T-helper 2 cell treated with Interferon-gamma antibody and Interleukin-4, amounts not matched to agents 5 μg/mL and 100 μg/mL, for 36 hours (primary cell): Measurements from ENCODE around the gene WSB2.
A peak's percentile ranks its signal among the peaks of the same experiment; 100 is the strongest.

Experiments used
- DNase-seq: peaks from one replicate; pipeline ENCODE4 v3.0.0; 2021; ENCODE audit warnings: low spot score
- H3K27ac Mint-ChIP-seq: one replicate; pipeline ENCODE4 v1.8.0; 2021; ENCODE audit warnings: mild to moderate bottlenecking, mixed read lengths
- H3K27me3 Mint-ChIP-seq: one replicate; pipeline ENCODE4 v1.8.0; 2021; ENCODE audit warnings: low read depth, mixed read lengths
- H3K36me3 Mint-ChIP-seq: one replicate; pipeline ENCODE4 v1.8.0; 2021; ENCODE audit warnings: low read depth, mixed read lengths
- H3K4me1 Mint-ChIP-seq: one replicate; pipeline ENCODE4 v1.8.0; 2021; ENCODE audit warnings: low read depth, mixed read lengths
- H3K4me3 Mint-ChIP-seq: one replicate; pipeline ENCODE4 v1.8.0; 2022; ENCODE audit warnings: mild to moderate bottlenecking, moderate library complexity, mixed read lengths
- H3K9me3 Mint-ChIP-seq: one replicate; pipeline ENCODE4 v1.8.0; 2021; ENCODE audit warnings: mixed read lengths

Gene WSB2

DNA sequence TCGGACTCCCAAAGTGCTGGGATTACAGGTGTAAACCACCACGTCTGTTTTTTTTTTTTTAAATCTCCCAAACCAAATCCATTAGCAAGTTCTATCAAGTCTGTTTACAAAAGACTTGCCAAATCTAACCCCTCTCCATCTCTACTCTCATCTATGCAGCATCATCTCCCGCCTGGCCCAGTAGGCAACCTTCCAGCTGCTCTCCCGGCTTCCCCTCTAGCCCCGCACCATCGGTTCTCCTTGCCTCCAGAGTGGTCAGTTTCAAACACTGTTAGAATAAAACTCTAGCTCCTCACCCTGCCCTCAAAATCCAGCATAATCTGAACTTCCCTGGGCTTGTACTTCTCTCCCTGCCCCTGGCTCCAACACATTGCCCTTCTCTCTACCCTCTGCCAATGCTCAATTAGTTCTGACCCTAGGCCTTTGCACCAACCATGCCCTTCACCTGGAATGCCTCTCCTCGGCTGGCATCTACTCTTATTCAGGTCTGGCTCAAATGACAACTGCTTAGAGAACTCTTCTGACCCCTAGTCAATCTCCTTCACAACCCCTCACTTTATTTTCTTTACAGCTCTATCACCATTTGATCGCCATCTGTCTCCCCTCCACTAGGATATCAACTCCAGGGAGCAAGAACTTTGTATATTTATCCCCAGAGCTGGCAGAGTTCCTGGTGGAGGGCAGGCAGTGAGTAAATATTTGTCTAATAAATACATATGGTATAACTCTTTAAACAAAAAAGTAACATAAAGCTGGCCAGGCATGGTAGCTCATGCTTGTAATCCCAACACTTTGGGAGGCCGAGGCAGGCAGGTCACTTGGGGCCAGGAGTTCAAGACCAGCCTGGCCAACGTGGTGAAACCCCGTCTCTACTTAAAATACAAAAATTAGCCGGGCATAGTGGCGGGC, 4.9 kb downstream of the WSB2 start:
- H3K9me3 Mint-ChIP-seq, result no peaks in the 10 kb centered on the region
- peaks cover 36% of the 10 kb centered on the region for H3K4me1 Mint-ChIP-seq
- peak overlapping the region; percentile 0 for H3K27ac Mint-ChIP-seq
- peaks cover 18% of the 10 kb centered on the region for H3K36me3 Mint-ChIP-seq
- H3K4me3 Mint-ChIP-seq, result no peak overlapping the region
- H3K27me3 Mint-ChIP-seq, result no peaks in the 10 kb centered on the region
- no peak for DNase-seq

DNA sequence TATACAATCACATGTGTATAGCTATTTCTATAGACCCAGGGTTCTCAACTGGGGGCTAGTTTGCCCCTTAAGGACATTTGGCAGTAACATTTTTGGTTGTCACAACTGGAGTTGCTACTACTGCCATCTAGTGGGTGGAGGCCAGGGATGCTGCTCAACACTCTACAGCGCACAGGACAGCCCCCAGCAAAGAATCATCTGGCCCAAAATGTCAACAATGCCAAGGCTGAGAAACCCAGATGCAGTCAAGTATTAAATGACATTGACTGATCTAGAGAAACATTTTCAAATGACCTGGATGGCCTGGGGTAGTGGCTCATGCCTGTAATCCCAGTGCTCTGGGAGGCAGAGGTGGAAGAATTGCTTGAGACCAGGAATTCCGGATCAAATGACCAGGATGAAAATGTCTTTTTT, 5.8 kb downstream of the WSB2 start:
- DNase-seq, result peak; percentile 69
- H3K4me1 Mint-ChIP-seq, result peaks cover 34% of the 10 kb centered on the region
- no peak overlapping the region for H3K4me3 Mint-ChIP-seq
- H3K27me3 Mint-ChIP-seq, result no peaks in the 10 kb centered on the region
- H3K9me3 Mint-ChIP-seq, result no peaks in the 10 kb centered on the region
- H3K36me3 Mint-ChIP-seq, result peaks cover 22% of the 10 kb centered on the region
- peak overlapping the region; percentile 65 for H3K27ac Mint-ChIP-seq

DNA sequence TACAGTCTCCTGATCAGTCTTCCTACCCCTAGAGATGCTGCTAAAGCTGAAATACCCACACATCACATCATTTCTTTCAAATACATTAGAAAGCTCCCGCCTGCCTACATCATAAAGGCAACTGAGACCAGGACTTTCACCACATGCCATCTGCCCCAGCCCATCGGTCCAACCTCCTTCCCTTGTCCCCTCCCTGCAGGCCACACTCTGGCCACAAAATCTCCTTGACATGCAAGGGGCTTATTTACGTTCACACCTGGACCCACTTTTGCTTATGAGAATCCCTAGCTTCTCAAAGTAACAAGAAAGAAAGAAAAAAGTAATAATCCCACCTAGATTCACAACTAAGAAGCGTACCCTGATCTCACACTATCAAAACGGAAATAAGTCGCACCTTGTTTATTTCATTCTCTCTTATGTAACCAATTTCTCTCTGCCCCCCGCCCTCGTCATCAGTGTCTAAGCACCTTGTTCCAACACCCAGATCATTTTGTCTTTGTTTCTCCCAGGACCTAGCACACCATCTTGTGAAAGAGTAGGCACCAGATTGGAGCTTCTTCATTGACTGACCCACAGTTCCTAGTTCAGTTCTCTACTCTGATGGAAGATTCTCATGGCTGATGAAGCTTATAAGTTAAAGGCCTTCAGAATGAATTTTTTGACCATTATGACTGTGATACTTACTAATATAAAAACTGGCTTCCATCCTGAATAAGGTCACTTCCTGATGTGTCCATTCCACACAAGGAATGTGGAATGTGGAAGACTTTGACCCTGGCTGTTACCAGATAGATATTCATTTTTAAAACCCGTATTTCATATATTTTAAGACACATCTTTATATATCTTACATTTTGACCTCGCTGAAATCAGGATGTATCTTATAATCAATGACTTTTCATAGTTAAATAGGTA, 7.7 kb downstream of the WSB2 start:
- Mint-ChIP-seq H3K27me3 (no peaks in the 10 kb centered on the region), H3K27ac (peak overlapping the region; percentile 55), H3K36me3 (peaks cover 33% of the 10 kb centered on the region), H3K4me1 (peaks cover 27% of the 10 kb centered on the region), H3K4me3 (no peak overlapping the region), H3K9me3 (no peaks in the 10 kb centered on the region)
- DNase-seq, result no peak

DNA sequence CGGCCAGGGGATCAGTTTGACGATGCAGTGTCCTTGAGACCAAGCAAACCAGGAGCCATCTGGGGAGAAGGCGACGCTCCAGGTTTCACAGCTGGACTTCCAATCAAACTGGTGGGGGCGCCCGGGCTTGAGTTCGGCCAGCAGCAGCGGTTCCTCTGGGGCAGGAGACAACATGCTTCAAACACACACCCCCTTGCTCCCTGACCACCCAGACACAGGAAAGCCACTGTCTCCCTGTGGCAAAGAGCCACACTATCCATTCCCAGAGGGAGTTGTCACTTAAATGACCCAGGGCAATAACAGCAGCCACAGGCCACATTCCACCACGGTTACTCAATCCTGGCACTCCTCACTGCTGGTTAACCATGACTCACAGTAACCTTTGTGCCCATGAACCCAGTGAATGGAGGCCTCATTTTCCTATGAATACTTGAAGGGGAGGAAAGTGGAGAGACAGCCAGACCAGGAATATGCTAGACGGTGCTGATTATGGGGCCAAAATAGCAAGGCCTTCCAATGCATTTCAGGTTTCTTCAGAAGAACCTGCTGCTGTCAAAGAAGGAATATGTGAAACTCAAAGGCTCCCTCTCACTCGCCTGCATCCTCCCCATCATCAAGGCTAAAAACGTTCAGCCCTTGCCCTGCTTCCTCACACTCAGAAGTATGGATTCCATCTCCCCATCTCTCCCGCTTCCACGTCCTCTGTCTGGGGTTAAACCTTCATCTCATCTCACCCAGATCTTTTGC, 8.5 kb downstream of the WSB2 start:
- peaks cover 27% of the 10 kb centered on the region for H3K4me1 Mint-ChIP-seq
- H3K9me3 Mint-ChIP-seq, result no peaks in the 10 kb centered on the region
- no peaks in the 10 kb centered on the region for H3K27me3 Mint-ChIP-seq
- DNase-seq, result peak; percentile 64
- H3K36me3 Mint-ChIP-seq, result peaks cover 33% of the 10 kb centered on the region
- no peak overlapping the region for H3K4me3 Mint-ChIP-seq
- H3K27ac Mint-ChIP-seq, result peak overlapping the region; percentile 55

DNA sequence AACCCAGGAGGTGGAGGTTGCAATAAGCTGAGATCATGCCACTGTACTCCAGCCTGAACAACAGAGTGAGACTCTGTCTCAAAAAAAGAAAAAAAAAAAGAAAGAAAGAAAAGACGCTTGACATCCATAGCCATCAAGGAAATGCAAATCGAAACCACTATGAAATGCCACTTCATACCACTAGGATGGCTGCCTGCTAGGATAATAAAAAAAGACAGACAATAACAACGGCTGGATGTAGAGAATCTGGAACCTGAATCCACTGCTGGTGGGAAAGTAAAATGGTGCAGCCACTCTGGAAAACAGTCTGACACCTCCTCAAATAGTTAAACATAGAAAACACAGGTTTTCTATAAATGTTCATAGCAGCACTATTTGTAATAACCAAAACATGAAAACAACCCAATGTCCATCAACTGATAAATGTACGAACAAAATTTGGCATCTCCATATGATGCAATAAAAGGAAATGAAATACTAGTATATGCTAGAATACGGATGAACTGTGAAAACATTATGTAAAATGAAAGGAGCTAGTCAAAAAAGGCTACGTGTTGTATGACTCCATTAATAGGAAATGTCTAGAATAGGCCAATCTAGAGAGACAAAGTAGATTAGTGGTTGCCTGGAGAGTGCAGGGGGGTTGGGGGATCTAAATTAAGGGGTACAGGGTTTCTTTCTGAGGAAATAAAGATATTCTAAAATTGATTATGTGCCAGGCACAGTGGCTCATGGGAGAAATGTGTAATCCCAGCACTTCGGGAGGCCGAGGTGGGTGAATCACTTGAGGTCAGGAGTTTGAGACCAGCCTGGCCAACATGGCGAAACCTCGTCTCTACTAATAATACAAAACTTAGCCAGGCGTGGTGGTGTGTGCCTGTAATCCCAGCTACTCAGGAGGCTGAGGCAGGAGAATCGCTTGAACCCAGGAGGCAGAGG, 9.7 kb downstream of the WSB2 start:
- no peaks in the 10 kb centered on the region for H3K27me3 Mint-ChIP-seq
- peak overlapping the region; percentile 11 for H3K27ac Mint-ChIP-seq
- H3K4me1 Mint-ChIP-seq, result peaks cover 27% of the 10 kb centered on the region
- peaks cover 35% of the 10 kb centered on the region for H3K36me3 Mint-ChIP-seq
- H3K9me3 Mint-ChIP-seq, result no peaks in the 10 kb centered on the region
- H3K4me3 Mint-ChIP-seq, result no peak overlapping the region
- no peak for DNase-seq

DNA sequence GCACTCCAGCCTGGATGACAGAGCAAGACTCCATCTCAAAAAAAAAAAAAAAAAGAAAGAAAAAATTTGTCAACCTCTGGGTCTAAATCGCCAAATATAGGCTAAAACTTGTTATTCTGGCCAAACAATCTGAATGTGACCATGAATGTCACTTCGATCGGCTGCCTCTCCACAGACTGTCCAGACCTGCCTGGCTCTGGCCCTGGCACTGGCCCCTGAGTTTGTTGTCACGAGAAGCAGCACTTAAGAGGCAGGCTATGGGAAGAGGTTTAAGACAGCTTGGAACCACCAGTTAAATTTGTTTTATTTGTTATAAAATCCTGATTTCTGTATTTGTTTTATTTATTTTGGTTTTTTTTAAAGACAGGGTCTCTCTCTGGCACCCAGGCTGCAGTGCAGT, 14.5 kb downstream of the WSB2 start:
- peaks cover 64% of the 10 kb centered on the region for H3K36me3 Mint-ChIP-seq
- H3K4me3 Mint-ChIP-seq, result no peak overlapping the region
- DNase-seq, result no peak
- H3K27ac Mint-ChIP-seq, result no peak overlapping the region
- peaks cover 28% of the 10 kb centered on the region for H3K4me1 Mint-ChIP-seq
- no peaks in the 10 kb centered on the region for H3K9me3 Mint-ChIP-seq
- H3K27me3 Mint-ChIP-seq, result no peaks in the 10 kb centered on the region

DNA sequence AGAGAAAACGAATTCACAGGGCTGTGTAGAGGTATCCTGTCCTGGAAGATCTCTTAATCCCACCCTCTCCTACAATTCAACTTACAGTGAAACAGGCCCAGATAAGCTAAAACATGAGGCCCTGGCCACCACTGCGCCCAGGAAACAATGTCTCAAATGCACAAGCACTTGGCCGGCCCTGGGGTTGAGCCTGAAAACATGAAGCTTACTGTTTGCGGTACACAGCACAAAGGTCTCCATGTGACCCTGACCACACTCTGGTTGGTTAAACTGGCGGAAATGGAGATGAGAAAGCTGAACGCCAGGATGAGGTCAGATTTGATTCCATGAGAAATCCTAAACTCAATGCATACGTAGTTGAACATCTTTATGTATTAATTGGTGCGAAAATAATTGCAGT, 16.4 kb downstream of the WSB2 start:
- DNase-seq, result no peak
- Mint-ChIP-seq H3K27me3 (no peaks in the 10 kb centered on the region), H3K27ac (no peak overlapping the region), H3K36me3 (peaks cover 62% of the 10 kb centered on the region), H3K9me3 (no peaks in the 10 kb centered on the region), H3K4me1 (peaks cover 33% of the 10 kb centered on the region), H3K4me3 (no peak overlapping the region)

DNA sequence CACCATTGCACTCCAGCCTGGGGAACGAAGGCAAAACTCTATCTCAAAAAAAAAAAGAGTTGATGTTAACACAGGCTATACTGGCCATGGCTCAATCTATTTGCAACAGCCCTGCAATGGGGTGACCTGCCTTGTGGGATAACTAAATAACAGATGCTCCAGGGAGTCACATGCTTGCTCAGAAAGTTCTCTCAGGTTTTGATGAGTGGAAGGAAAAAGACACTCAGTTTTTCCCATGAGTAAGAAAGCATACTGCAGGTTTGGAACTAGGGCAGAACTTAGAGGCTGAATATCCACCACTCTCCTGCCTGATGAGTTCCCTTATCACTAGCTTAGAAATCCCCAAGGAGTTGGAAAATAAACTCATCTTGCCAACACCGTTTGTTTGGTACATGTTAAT, 16.9 kb downstream of the WSB2 start:
- Mint-ChIP-seq H3K36me3 (peaks cover 62% of the 10 kb centered on the region), H3K27me3 (no peaks in the 10 kb centered on the region), H3K4me3 (no peak overlapping the region), H3K9me3 (no peaks in the 10 kb centered on the region), H3K27ac (no peak overlapping the region), H3K4me1 (peaks cover 32% of the 10 kb centered on the region)
- peak; percentile 36 for DNase-seq

DNA sequence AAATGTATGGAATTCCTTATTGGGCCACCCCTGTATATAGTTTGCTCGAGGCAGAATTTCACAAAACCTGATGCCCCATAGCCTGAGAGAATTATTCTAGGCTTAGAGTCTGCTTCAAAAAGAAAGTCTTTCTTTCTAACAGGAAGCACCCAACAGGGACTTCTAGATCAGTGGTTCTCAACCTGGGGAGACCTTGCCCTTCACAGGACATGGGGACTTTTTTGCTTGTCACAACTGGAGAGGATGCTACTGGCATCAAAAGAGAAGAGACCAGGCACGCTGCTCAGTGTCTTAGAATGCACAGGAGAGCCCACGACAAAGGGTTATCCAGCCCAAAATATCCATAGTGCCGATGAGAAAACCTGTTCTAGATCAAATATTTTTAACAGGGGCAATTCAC, 18.9 kb downstream of the WSB2 start:
- H3K36me3 Mint-ChIP-seq, result peaks cover 69% of the 10 kb centered on the region
- H3K9me3 Mint-ChIP-seq, result no peaks in the 10 kb centered on the region
- peaks cover 26% of the 10 kb centered on the region for H3K4me1 Mint-ChIP-seq
- H3K27me3 Mint-ChIP-seq, result no peaks in the 10 kb centered on the region
- no peak for DNase-seq
- no peak overlapping the region for H3K27ac Mint-ChIP-seq
- no peak overlapping the region for H3K4me3 Mint-ChIP-seq

DNA sequence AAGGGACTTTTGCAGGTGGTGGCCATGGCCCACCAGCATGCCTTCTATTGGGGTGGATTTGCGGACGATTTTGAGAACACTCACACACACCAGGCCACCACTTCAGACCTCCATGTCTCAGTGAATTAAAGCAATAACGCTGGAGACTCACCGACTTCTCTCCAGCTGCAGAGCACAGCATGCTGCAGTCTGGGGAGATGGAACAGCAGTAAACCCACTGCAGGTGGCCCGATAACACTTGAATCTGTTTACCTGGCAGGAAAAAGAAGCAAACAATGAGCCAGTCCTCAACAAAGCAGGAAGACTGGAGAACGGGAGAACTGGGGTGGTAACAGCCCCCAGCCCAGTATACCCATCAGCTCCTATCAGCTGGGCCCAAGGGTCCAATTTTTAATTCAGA, 22.8 kb downstream of the WSB2 start:
- no peaks in the 10 kb centered on the region for H3K9me3 Mint-ChIP-seq
- H3K27me3 Mint-ChIP-seq, result no peaks in the 10 kb centered on the region
- H3K36me3 Mint-ChIP-seq, result peaks cover 81% of the 10 kb centered on the region
- H3K4me3 Mint-ChIP-seq, result no peak overlapping the region
- no peak for DNase-seq
- H3K27ac Mint-ChIP-seq, result no peak overlapping the region
- H3K4me1 Mint-ChIP-seq, result peaks cover 36% of the 10 kb centered on the region

DNA sequence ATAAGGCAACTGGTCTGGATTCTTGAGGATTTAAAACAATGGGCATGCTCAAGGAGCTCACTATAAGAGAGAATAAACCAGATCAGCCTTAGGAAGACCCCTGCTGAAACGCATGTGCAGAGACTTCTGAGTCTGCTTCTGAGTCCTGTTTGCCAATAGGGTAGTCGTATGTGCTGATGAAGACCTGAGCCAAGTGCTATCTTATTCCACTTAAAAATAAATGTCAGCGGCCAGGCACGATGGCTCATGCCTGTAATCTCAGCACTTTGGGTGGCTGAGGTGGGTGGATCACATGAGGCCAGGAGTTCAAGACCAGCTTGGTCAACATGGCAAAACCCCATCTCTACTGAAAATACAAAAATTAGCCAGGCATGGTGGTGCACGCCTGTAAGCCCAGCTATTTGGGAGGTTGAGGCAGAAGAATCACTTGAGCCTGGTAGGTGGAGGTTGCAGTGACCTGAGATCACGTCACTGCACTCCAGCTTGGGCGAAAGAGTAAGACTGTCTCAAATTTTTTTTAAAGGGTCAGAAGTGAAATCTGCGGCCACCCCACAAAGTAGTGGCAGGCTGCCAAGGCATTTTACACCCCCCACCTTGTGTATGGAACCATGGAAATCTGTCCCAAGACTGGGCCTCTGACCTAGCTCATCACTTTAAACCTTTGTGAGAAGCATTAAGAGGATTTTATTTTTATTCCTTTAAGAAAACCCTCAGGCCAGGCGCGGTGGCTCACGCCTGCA, 24.1 kb downstream of the WSB2 start:
- Mint-ChIP-seq H3K36me3 (peaks cover 75% of the 10 kb centered on the region), H3K4me1 (peaks cover 31% of the 10 kb centered on the region), H3K9me3 (no peaks in the 10 kb centered on the region), H3K4me3 (no peak overlapping the region), H3K27ac (peak overlapping the region; percentile 43), H3K27me3 (no peaks in the 10 kb centered on the region)
- no peak for DNase-seq

DNA sequence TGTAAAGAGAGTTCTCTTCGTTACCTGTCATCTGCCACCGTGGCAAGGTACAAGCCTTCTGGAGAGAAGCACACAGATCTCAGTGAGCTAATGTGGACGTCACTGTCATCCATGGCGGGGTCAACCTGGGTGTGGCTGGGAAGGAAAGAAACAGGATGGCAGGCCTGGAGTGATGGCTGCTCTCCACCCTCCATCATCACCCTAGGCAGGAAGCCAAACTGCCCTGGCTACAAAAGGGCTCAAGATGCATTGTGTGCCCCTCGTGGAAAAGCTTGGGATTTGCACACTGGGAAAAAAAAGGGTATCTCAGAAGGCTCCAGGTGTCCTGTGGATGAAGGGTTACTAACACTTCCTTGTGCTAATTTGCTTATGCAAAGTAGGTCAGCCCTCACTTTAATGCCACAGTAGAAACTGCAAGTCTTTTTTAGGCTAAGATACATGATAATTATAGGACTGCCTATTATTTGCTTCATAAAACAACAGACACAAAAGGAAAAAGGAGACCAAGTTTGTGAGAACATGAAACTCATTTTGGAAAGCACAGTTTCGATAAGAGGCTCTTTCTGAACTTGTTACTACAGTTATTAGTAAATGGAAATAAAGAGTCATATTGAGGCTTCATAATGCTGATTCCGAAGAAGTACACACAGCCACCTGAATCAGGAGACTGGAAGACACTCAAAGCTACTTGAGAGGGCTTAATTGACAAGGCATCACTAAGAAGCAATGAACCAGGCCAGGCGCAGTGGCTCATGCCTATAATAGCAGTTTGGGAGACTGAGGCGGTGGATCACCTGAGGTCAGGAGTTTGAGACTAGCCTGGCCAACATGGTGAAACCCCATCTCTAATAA, 25.6 kb downstream of the WSB2 start:
- peak overlapping the region; percentile 15 for H3K4me3 Mint-ChIP-seq

More for the DNA sequence above, 25.6 kb downstream of the WSB2 start:
- peak overlapping the region; percentile 85 for H3K27ac Mint-ChIP-seq
- DNase-seq, result peak; percentile 45
- H3K9me3 Mint-ChIP-seq, result no peaks in the 10 kb centered on the region
- peaks cover 25% of the 10 kb centered on the region for H3K4me1 Mint-ChIP-seq
- H3K27me3 Mint-ChIP-seq, result no peaks in the 10 kb centered on the region
- H3K36me3 Mint-ChIP-seq, result peaks cover 76% of the 10 kb centered on the region
